HCT116 (cell line): ENCODE measurements around the gene GHR.

Experiments used
- EZH2phosphoT487 ChIP-seq: fragments of 200-600 bp; IDR thresholded peaks from 2 replicates; pipeline ENCODE4 v1.6.1; 2018; ENCODE audit warnings: antibody characterized with exemption, borderline replicate concordance
- JUND ChIP-seq: IDR thresholded peaks from 2 replicates; pipeline ENCODE4 v1.6.1; 2012
- POLR2A ChIP-seq: IDR thresholded peaks from 2 replicates; pipeline ENCODE4 v1.7.0; 2011; ENCODE audit warnings: borderline replicate concordance; ENCODE audit not compliant: insufficient read depth, insufficient read length; ENCODE audit errors: extremely low read depth
- POLR2AphosphoS5 ChIP-seq: IDR thresholded peaks from 2 replicates; pipeline ENCODE4 v1.6.1; 2011; ENCODE audit warnings: mild to moderate bottlenecking, low read depth, low read length, moderate library complexity
- RAD21 ChIP-seq: IDR thresholded peaks from 2 replicates; pipeline ENCODE4 v1.6.1; 2012; ENCODE audit warnings: low read depth, mild to moderate bottlenecking
- SIN3A ChIP-seq: IDR thresholded peaks from 2 replicates; pipeline ENCODE4 v1.6.1; 2012; ENCODE audit warnings: low read depth
- SP1 ChIP-seq: IDR thresholded peaks from 2 replicates; pipeline ENCODE4 v1.6.1; 2012; ENCODE audit warnings: low read depth
- TF ChIP-seq, protein P1 (sequence below), 3 experiments: fragments of 200-600 bp in 1 of 3; sonication (generic) in 1 of 3; IDR thresholded peaks in 2 of 3; conservative IDR thresholded peaks in 1 of 3; 2 replicates each; pipeline ENCODE4 v1.5.1; 2012 to 2017; ENCODE audit warnings: low read depth in 2 of 3, low read length in 2 of 3, antibody characterized with exemption in 1 of 3, borderline replicate concordance in 1 of 3, control low read depth in 1 of 3, mild to moderate bottlenecking in 1 of 3, mixed read lengths in 1 of 3, mixed run types in 1 of 3, moderate library complexity in 1 of 3; ENCODE audit not compliant: insufficient read depth in 1 of 3
- TF ChIP-seq, protein P2 (sequence below): IDR thresholded peaks from 2 replicates; pipeline ENCODE4 v1.6.1; 2012; ENCODE audit warnings: low read depth
- TF ChIP-seq, protein P3 (sequence below): IDR thresholded peaks from 2 replicates; pipeline ENCODE4 v1.6.1; 2012

DNA sequence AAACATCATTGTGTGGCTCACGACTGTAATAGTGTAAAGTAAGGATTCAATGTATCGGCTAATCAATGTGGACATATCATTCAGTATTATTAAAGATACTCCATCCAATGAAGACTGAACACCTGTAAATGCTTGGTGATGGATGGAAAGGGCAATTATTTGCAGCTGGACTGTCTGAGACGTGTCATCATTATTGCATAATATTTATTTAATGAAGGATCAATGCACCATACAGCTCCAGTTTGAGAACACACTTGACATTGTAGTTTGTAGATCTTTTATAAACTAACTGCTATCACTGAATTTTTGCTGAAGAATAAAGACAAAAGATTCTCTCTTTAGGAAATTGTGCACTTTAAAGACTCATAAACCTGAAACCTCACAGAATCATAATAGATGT, 215.7 kb downstream of the GHR start:
- no peak for TF ChIP-seq SP1
- no peak for TF ChIP-seq JUND
- TF ChIP-seq, protein P1, sequence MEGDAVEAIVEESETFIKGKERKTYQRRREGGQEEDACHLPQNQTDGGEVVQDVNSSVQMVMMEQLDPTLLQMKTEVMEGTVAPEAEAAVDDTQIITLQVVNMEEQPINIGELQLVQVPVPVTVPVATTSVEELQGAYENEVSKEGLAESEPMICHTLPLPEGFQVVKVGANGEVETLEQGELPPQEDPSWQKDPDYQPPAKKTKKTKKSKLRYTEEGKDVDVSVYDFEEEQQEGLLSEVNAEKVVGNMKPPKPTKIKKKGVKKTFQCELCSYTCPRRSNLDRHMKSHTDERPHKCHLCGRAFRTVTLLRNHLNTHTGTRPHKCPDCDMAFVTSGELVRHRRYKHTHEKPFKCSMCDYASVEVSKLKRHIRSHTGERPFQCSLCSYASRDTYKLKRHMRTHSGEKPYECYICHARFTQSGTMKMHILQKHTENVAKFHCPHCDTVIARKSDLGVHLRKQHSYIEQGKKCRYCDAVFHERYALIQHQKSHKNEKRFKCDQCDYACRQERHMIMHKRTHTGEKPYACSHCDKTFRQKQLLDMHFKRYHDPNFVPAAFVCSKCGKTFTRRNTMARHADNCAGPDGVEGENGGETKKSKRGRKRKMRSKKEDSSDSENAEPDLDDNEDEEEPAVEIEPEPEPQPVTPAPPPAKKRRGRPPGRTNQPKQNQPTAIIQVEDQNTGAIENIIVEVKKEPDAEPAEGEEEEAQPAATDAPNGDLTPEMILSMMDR (IDR thresholded peaks at IDR 0.05 in 2 of 3, conservative IDR thresholded peaks at IDR 0.05 in 1 of 3; ENCODE audit: borderline replicate concordance in 1 of 3, insufficient read depth in 1 of 3, low read depth in 2 of 3, low read length in 2 of 3): no peak
- TF ChIP-seq, protein P2, sequence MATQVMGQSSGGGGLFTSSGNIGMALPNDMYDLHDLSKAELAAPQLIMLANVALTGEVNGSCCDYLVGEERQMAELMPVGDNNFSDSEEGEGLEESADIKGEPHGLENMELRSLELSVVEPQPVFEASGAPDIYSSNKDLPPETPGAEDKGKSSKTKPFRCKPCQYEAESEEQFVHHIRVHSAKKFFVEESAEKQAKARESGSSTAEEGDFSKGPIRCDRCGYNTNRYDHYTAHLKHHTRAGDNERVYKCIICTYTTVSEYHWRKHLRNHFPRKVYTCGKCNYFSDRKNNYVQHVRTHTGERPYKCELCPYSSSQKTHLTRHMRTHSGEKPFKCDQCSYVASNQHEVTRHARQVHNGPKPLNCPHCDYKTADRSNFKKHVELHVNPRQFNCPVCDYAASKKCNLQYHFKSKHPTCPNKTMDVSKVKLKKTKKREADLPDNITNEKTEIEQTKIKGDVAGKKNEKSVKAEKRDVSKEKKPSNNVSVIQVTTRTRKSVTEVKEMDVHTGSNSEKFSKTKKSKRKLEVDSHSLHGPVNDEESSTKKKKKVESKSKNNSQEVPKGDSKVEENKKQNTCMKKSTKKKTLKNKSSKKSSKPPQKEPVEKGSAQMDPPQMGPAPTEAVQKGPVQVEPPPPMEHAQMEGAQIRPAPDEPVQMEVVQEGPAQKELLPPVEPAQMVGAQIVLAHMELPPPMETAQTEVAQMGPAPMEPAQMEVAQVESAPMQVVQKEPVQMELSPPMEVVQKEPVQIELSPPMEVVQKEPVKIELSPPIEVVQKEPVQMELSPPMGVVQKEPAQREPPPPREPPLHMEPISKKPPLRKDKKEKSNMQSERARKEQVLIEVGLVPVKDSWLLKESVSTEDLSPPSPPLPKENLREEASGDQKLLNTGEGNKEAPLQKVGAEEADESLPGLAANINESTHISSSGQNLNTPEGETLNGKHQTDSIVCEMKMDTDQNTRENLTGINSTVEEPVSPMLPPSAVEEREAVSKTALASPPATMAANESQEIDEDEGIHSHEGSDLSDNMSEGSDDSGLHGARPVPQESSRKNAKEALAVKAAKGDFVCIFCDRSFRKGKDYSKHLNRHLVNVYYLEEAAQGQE: no peak
- TF ChIP-seq POLR2A: no peak
- no peak for TF ChIP-seq SIN3A
- TF ChIP-seq RAD21: no peak
- TF ChIP-seq EZH2phosphoT487: no peak
- TF ChIP-seq POLR2AphosphoS5: no peak
- TF ChIP-seq, protein P3, sequence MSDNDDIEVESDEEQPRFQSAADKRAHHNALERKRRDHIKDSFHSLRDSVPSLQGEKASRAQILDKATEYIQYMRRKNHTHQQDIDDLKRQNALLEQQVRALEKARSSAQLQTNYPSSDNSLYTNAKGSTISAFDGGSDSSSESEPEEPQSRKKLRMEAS: no peak
